ENCODE results near the gene ATG4B. TPM values are rescaled to one million over a fixed set of nuclear protein-coding genes. Genes with fewer than 3 reads are reported as not detected.

ATG4B gene
- total RNA-seq, 2 donors from 2014 or later: 72.4 to 119 TPM

GRCh38 chr2:241722896-241723454 lies 85.5 kb downstream of the ATG4B start:
- Histone ChIP-seq H3K9me3 (no peaks in the 10 kb centered on the region), H3K4me1 (no peaks in the 10 kb centered on the region), H3K36me3 (peaks cover 9% of the 10 kb centered on the region), H3K9ac (ENCODE audit: low read depth in 2 of 2, low read length in 2 of 2) (no peak overlapping the region), H3K4me3 (no peak overlapping the region), H3K27me3 (no peaks in the 10 kb centered on the region), H3K27ac (no peak overlapping the region)
- intact Hi-C loops (cut with DNase I): no loop called here
- no peak for DNase-seq
- TF ChIP-seq CTCF (IDR thresholded peaks at IDR 0.05): no peak

Other genes starting within 250 kb of the ATG4B start
- gene STK25, start 129.1 kb upstream of the ATG4B start, total RNA-seq: 100 to 1,000 TPM in 1 of 2 donors, 10 to 100 TPM in 1; 87.8 to 144 TPM
- 10 to 100 TPM in 1 of 2 donors, 1 to 10 TPM in 1; 8.3 to 14.1 TPM for gene BOK, start 78.9 kb upstream of the ATG4B start, total RNA-seq
- 10 to 100 TPM; 66.6 to 68.0 TPM for gene THAP4, start 535 bp upstream of the ATG4B start, total RNA-seq
- gene DTYMK, start 49.1 kb downstream of the ATG4B start, total RNA-seq: 100 to 1,000 TPM in 1 of 2 donors, 10 to 100 TPM in 1; 22.6 to 106 TPM
- gene ING5, start 64.3 kb downstream of the ATG4B start, total RNA-seq: 10 to 100 TPM; 18.3 to 44.2 TPM
- gene D2HGDH, start 96.9 kb downstream of the ATG4B start, total RNA-seq: 10 to 100 TPM; 42.0 to 76.6 TPM
- 10 to 100 TPM; 34.2 to 70.2 TPM for gene GAL3ST2, start 139.1 kb downstream of the ATG4B start, total RNA-seq
- gene NEU4, start 171.5 kb downstream of the ATG4B start, total RNA-seq: 10 to 100 TPM; 36.9 to 84.5 TPM
- gene PDCD1, start 221.2 kb downstream of the ATG4B start, total RNA-seq: under 1 TPM; 0.21 to 0.35 TPM
- gene RTP5, start 232.0 kb downstream of the ATG4B start, total RNA-seq: not detected

All from colonic mucosa (tissue), 4 donors.